ENCODE results near the gene FOXC1.

The FOXC1 gene

GRCh38 chr6:1645466-1646185, 35.9 kb downstream of the FOXC1 start:
- no peak overlapping the region for H3K4me3 ChIP-seq (ENCODE audit: low read depth, low read length)
- no peak for DNase-seq (ENCODE audit: low read depth, low spot score)
- TF ChIP-seq, protein P1, sequence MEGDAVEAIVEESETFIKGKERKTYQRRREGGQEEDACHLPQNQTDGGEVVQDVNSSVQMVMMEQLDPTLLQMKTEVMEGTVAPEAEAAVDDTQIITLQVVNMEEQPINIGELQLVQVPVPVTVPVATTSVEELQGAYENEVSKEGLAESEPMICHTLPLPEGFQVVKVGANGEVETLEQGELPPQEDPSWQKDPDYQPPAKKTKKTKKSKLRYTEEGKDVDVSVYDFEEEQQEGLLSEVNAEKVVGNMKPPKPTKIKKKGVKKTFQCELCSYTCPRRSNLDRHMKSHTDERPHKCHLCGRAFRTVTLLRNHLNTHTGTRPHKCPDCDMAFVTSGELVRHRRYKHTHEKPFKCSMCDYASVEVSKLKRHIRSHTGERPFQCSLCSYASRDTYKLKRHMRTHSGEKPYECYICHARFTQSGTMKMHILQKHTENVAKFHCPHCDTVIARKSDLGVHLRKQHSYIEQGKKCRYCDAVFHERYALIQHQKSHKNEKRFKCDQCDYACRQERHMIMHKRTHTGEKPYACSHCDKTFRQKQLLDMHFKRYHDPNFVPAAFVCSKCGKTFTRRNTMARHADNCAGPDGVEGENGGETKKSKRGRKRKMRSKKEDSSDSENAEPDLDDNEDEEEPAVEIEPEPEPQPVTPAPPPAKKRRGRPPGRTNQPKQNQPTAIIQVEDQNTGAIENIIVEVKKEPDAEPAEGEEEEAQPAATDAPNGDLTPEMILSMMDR (IDR thresholded peaks at IDR 0.05; ENCODE audit: insufficient read depth, low read length, missing control alignments), result no peak
- ChIA-PET POLR2A (no interaction called here), CTCF (interaction anchor here (0.9 kb wide), 1 partner anchor 15 kb away, joined by 3 read pairs; no protein-coding TSS in a partner anchor)

- ChIA-PET CTCF (no interaction called here), POLR2A (no interaction called here)
- TF ChIP-seq, protein P1 (IDR thresholded peaks at IDR 0.05; ENCODE audit: insufficient read depth, low read length, missing control alignments), result no peak
- H3K4me3 ChIP-seq (ENCODE audit: low read depth, low read length), result no peak overlapping the region
- no peak for DNase-seq (ENCODE audit: low read depth, low spot score)
Observed at GRCh38 chr6:1651362-1651761, 41.6 kb downstream of the FOXC1 start.

- no peak overlapping the region for H3K4me3 ChIP-seq (ENCODE audit: low read depth, low read length)
- POLR2A ChIA-PET, result no interaction called here
- TF ChIP-seq, protein P1 (IDR thresholded peaks at IDR 0.05; ENCODE audit: insufficient read depth, low read length, missing control alignments), result no peak
- CTCF ChIA-PET, result no interaction called here
- no peak for DNase-seq (ENCODE audit: low read depth, low spot score)
Observed at GRCh38 chr6:1652842-1653241, 43.1 kb downstream of the FOXC1 start.

DNA sequence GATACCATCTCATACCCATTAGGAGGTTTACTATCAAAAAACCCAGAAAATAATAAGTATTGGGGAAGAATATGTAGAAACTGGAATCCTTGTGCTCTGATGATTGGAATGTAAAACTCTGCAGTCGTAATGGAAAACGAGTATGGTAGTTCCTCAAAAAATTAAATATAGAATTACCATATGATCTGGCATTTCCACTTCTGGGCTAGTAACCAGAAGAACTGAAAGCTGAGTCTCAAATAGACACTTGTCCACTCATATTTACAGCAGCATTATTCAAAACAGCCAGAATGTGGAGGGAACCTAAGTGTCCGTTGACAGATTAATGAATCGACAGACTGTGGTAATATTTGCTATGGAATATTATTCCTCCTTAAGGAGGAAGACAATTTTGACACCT, 44.3 kb downstream of the FOXC1 start:
- no peak overlapping the region for H3K4me3 ChIP-seq (ENCODE audit: low read depth, low read length)
- TF ChIP-seq, protein P1 (IDR thresholded peaks at IDR 0.05; ENCODE audit: insufficient read depth, low read length, missing control alignments), result no peak
- CTCF ChIA-PET, result no interaction called here
- POLR2A ChIA-PET, result no interaction called here
- no peak for DNase-seq (ENCODE audit: low read depth, low spot score)

GRCh38 chr6:1657116-1657770, 47.5 kb downstream of the FOXC1 start:
- ChIA-PET CTCF (no interaction called here), POLR2A (no interaction called here)
- TF ChIP-seq, protein P1 (IDR thresholded peaks at IDR 0.05; ENCODE audit: insufficient read depth, low read length, missing control alignments), result no peak
- no peak overlapping the region for H3K4me3 ChIP-seq (ENCODE audit: low read depth, low read length)
- DNase-seq (ENCODE audit: low read depth, low spot score), result no peak

DNA sequence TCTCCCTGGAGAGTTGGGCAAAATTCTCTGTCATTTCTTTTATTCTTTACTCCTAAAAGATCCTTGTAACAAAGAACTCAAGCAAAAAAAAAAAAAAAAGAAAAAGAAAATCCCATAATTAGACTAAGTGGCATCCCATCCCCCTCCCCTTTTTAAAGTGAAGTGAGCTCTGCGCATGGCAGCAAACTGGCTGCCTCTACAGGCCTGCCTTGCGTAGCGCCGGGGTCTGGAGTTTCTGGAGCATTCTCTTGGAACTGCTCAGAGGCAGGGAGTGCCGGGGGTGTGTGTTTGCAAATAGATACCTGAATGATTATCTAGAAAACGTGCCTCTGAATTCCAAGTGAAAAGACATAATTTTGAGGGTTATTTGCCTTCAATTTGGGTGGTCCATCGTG, 48.1 kb downstream of the FOXC1 start:
- no peak for DNase-seq (ENCODE audit: low read depth, low spot score)
- TF ChIP-seq, protein P1 (IDR thresholded peaks at IDR 0.05; ENCODE audit: insufficient read depth, low read length, missing control alignments), result no peak
- no peak overlapping the region for H3K4me3 ChIP-seq (ENCODE audit: low read depth, low read length)
- ChIA-PET POLR2A (no interaction called here), CTCF (no interaction called here)
